ENCODE results near the gene HOMEZ.

- TF ChIP-seq, protein P1, sequence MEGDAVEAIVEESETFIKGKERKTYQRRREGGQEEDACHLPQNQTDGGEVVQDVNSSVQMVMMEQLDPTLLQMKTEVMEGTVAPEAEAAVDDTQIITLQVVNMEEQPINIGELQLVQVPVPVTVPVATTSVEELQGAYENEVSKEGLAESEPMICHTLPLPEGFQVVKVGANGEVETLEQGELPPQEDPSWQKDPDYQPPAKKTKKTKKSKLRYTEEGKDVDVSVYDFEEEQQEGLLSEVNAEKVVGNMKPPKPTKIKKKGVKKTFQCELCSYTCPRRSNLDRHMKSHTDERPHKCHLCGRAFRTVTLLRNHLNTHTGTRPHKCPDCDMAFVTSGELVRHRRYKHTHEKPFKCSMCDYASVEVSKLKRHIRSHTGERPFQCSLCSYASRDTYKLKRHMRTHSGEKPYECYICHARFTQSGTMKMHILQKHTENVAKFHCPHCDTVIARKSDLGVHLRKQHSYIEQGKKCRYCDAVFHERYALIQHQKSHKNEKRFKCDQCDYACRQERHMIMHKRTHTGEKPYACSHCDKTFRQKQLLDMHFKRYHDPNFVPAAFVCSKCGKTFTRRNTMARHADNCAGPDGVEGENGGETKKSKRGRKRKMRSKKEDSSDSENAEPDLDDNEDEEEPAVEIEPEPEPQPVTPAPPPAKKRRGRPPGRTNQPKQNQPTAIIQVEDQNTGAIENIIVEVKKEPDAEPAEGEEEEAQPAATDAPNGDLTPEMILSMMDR (IDR thresholded peaks at IDR 0.05; ENCODE audit: borderline replicate concordance, extremely low read depth, low read length, poor library complexity, severe bottlenecking), result no peak
- no peak for TF ChIP-seq EZH2 (IDR thresholded peaks at IDR 0.05; ENCODE audit: borderline replicate concordance, low read depth, low read length, severe bottlenecking)
These were observed 24.6 kb upstream of the HOMEZ start for GRCh38 chr14:23310546-23310945.

Data from DND-41 (cell line).